A673 (cell line): ENCODE measurements around the gene TMTC4.
"Not testable (repeated sequence)": the region's sequence is repeated elsewhere in the genome, so short reads cannot be mapped to it uniquely, and the experiment has no call there.

Source experiments
- CTCF ChIP-seq: fragments of 300-800, 200-600 bp; sonication (generic); conservative IDR thresholded peaks from 2 replicates; pipeline ENCODE4 v1.5.1; 2017; ENCODE audit warnings: low read depth, mild to moderate bottlenecking, antibody characterized with exemption, low read length, moderate library complexity, mixed read lengths
- EZH2 ChIP-seq: fragments of 200-600 bp; sonication (generic); IDR thresholded peaks from 2 replicates; pipeline ENCODE4 v1.6.1; 2017; ENCODE audit warnings: borderline replicate concordance, low read depth, mild to moderate bottlenecking, mixed read lengths, antibody characterized with exemption, low read length; ENCODE audit not compliant: poor library complexity, severe bottlenecking

DNA sequence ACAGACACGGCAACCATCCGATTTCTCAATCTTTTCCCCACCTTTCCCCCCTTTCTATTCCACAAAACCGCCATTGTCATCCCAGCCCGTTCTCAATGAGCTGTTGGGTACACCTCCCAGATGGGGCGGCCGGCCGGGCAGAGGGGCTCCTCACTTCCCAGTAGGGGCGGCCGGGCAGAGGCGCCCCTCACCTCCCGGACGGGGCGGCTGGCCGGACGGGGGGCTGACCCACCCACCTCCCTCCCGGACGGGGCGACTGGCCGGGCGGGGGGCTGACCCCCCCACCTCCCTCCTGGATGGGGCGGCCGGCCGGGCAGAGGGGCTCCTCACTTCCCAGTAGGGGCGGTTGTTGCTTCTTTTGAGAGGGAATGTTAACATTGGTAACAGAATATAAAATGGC, 55.7 kb downstream of the TMTC4 start:
- not testable (repeated sequence) for TF ChIP-seq CTCF, EZH2
